ENCODE results near the gene ITGAE. TPM values are rescaled to one million over a fixed set of nuclear protein-coding genes. Genes with fewer than 3 reads are reported as not detected.
"Not testable (repeated sequence)": the region's sequence is repeated elsewhere in the genome, so short reads cannot be mapped to it uniquely, and the experiment has no call there.

Gene ITGAE
- total RNA-seq, 1 donor from 2014 or later, result 23.5 TPM

DNA sequence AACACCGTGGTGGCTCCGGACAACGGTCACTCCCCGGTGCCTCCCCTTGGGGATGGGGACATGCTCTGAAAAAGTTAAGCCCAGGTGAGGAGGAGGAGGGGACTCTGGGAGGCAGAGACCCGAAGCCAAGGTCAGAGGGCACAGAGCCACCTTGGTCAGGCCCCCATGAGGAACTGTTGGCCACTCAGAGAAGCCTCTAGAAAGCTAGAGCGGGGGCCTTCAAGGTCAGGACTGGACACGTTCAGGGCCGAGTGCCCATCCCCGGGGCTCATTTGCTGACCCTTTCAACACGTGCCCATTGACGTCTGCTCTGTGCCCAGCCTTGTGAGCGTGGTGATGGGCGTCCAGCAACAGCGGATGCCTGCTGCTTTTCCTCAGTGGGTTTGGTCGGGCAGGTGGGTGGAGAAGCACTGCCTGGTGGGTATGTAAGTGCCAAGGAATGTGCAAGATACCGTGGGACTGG, 39.0 kb downstream of the ITGAE start:
- DNase-seq (ENCODE audit: low read depth, low spot score), result no peak

DNA sequence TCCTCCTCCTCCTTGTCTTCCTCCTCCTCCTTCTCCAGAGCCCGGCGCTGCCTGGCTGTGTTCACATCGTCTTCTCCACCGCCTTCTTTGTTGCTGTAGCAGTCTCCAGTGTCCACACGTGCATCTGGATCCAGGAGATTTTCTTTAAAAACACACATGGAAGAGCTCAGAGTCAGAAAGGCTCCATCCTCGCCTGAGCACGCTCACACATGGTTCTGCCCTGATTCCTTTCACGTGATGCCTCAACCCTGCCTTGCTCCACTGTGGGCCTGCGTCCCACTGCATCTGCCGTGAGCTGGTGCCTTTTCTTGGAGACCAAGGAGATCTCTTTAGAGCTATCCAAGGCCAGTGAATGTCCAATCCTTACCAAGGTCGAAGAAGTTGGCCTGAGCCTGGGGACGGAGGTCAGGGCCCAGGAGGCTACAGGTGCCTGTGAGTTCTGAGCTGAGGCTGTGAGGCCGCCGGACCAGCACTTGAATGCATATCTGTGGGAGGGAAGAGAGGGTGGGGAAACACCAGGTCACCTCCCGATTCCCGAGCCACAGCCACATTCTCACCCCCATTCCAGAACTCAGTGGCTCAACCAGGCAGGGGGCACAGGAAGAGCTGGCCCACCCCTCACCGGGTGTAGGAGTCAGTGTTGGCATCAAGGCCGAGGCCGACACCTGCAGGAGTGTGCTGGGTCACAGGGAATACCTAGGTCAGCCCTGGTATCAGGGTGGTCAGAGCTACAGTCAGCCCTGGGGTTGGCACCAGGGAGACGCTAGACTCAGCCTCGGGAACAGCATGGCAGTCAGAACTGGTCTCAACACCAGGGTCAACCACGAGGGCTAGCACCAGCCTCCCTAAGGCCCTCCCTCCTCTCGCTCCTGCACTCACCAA, 39.7 kb downstream of the ITGAE start:
- no peak for DNase-seq (ENCODE audit: low read depth, low spot score)

DNA sequence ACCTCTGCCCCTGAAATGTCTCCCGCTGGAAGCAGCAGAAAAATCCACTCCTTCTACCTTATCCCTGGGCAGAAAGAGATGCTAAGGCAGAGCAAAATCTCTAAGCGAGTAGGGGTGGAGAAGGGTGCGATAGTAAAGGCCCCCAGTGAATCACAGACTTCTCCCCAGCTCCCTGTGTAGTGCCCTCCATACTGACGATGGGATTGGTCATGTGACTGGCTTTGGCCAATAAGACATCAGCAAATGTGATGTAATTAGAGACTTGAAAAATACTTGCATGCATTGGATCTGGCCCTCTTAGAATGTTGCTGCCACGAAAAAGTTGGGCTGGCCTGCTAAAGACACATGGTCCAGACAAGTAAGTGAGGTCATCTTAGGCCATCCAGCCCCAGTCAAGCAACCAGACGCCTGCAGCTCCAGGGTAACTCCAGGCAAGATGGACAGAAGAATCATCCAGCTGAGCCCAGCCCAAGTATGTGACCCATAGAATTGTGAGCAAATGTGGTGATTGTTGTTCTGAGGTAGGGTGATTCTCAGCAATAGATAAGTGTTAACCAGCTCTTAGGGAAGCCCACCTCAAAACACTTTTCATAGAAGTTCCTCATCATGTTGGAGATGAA, 41.3 kb downstream of the ITGAE start:
- DNase-seq (ENCODE audit: low read depth, low spot score), result no peak

DNA sequence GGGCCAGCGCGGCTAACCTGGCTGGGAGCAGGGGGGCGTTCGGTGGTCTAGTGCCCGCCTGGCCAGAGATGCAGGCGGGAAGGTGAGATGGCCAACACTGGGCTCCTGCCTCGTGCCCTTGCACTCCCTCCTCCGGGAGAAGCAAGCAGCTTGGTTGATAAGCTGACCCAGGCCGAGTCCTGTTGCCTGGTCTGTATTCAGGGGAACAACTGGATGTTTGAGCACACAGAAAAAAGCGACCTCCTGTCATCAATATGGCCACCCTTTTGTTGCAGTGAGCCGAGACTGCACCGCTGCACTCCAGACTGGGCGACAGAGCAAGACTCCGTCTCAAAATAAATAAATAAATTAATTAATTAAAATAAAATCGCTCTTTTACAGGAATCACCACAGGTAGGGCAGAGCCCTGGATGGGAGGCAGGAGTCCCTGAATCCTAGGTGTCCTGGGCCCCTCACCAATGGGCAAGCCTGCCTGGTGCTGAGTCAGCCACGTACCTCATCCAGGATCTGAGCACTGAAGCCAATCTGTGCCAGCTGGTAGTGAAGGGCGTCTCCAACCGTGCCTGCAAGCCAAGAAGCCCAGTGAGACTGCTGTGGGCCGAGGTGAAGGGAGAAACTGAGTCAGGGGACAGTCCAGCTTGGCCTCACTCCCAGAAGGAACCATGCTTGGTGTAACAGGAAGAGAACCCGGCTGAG, 45.5 kb downstream of the ITGAE start:
- no peak for DNase-seq (ENCODE audit: low read depth, low spot score)

DNA sequence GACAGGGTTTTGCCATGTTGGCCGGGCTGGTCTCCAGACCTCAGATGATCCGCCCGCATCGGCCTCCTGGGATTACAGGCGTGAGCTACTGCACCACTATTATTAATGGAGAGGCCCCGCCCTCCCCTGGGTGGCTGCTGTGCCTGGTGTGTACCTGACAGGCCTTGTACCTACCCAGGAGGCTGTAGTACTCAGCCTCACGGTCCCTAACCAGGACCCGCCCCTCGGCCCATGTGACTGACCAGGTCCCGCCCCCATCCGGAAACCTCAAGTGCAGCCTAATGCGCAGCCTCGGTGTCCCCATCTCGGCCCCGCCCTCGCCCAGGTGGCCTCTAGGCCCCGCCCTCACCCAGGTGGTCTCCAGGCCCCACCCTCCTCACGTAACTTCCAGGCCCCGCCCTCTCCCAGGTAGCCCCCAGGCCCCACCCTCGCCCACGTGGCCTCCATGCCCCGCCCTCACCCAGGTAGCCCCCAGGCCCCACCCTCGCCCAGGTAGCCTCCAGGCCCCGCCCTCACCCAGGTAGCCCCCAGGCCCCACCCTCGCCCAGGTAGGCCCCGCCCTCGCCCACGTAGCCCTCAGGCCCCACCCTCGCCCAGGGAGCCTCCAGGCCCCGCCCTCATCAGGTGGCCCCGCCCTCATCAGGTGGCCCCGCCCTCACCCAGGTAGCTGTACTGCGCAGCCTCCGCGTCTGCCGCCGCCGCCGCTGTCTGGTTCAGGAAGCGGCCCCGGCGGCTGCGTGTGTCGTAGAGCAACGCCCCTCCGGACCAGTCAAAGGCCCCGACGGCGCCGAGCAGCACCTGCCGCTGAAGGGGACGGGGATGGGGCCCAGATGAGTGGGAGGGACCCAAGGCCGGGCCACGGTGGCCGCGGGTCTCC, 46.3 kb downstream of the ITGAE start:
- DNase-seq (ENCODE audit: low read depth, low spot score), result no peak

DNA sequence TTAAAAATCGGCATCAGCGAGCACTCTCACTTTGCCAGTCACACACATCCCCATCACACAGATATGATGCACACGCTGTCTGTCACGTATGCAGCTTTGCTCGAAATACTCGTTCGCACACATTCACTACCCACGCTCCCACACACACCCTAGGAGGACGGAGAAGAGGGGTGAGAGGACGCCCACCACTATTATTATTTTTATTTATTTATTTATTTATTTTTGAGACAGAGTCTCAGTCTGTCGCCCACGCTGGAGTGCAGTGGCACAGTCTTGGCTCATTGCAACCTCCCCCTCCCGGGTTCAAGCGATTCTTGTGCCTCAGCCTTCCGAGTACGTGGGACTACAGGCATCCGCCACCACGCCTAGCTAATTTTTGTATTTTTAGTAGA, 46.9 kb downstream of the ITGAE start:
- no peak for DNase-seq (ENCODE audit: low read depth, low spot score)

DNA sequence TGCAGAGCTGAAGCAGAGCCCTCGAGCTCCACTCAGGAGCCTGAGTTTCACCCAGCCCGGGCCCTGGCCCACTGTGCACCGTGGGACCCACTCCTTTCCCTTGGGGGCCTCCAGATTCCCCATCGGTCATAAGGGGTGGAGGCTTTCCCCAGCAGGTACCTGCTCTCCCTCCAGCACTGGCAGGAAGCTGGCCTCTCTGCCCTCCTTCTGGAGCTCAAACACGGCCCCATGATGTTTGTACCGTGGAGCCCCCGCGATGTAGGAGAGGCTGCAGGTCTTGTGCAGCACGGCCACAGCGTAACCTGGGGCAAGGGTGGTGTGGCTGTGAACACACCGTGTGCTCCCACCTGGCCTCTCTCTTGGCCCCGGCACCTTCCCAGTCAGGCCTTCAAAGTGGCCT, 47.4 kb downstream of the ITGAE start:
- DNase-seq (ENCODE audit: low read depth, low spot score), result no peak

DNA sequence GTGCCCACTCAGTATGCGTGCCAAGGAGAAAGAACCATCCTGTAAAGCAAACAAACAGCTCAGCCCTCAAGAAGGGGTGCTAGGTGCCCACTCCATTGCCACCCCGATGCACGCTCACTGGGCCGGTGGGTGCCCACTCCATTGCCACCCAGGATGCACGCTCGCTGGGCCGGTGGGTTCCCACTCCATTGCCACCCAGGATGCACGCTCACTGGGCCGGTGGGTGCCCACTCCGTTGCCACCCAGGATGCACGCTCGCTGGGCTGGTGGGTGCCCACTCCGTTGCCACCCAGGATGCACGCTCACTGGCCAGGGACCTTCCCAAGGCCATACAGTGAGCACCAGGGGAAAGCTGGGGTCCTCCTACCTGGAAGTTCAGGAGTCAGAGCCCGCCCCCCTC, 49.2 kb downstream of the ITGAE start:
- no peak for DNase-seq (ENCODE audit: low read depth, low spot score)

DNA sequence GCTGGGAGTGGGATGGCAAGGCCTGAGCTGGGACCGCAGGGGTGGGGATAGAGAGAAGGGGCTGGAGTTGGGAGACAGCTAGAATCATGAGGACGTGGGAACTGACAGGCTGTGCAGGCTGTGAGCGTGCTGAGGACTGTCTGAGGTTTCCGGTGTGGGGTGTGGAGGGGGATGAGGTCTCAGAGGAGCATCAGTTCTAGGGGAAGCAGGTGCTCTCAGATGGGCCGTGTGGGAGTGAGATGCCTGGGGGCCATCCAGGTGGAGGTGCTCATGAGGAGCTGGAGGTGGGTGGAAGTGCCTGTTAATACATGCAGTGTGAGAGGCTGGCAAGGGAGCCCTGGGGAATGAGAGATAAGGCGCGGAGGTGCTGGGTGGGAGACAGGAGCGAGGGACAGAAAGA, 50.1 kb downstream of the ITGAE start:
- DNase-seq (ENCODE audit: low read depth, low spot score), result no peak

DNA sequence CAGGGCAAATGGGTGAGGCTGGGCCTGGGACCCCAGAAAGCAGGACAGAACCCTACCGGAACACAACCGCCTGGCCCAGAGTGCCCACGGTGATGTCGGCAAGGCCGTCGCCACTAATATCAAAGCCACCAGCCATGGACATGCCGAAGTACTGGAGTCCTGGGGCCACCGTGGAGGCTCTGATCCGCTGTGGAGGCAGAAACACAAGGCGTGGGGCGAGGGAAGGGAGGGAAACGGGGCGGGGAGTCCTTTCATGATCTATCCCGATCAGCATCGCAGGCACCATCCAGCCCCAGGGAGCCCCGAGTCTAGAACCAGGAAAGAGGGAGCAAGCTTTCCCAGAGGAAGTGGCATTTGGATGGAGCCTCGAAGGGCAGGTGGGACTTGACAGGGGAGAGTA, 50.7 kb downstream of the ITGAE start:
- no peak for DNase-seq (ENCODE audit: low read depth, low spot score)

DNA sequence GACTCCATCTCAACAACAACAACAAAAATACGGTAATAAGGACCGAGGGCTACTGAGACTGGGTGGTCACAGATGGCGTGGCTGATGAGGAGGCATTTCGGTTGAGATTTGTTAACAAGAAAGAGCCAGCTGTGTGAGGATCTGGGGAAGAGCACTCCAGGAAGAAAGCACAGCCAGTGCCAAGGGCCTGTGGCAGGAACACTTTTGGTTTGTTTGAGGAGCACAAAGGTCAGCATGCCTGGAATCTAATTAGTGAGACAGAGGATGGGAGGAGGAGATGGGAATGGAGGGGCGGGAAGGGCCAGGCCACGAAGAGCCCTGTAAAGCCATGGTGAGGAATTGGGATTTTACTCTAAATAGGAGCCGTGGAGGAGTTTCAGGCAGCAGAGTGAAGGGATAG, 52.4 kb downstream of the ITGAE start:
- no peak for DNase-seq (ENCODE audit: low read depth, low spot score)

DNA sequence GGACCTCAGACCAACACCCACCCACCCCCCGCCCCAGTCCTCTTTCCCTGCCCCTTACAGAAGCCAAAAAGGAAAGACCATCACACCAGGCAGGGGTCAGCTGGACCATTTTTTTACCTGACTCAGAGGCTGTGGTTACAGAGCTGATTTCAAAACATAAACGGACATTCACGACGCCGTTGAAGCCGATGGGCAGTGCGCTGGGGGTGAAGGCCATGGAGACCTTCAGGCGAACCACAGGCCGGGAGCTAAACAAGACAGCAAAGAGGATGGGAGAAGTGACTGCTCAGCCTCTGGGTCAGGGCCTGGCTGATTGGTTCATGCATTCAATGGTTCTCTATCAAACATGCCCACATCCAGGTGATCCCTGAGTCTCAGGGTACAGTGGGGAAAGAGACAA, 53.2 kb downstream of the ITGAE start:
- no peak for DNase-seq (ENCODE audit: low read depth, low spot score)

DNA sequence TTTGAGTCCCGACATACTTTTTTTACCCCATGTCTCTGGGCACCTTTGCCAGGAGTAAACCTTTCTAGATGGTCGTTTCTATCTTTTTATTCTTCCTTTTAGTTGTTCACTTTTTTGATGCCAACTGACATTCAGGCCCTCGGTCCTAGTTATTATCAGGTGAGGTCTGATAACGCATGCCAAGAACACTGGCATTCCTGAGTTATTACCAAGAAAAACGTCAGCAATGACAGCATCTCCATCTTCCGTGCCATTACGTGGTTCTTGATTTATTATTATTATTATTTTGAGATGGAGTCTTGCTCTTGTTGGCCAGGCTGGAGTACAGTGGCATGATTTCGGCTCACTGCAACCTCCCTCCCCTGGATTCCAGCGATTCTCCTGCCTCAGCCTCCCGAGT, 55.9 kb downstream of the ITGAE start:
- DNase-seq (ENCODE audit: low read depth, low spot score), result no peak

DNA sequence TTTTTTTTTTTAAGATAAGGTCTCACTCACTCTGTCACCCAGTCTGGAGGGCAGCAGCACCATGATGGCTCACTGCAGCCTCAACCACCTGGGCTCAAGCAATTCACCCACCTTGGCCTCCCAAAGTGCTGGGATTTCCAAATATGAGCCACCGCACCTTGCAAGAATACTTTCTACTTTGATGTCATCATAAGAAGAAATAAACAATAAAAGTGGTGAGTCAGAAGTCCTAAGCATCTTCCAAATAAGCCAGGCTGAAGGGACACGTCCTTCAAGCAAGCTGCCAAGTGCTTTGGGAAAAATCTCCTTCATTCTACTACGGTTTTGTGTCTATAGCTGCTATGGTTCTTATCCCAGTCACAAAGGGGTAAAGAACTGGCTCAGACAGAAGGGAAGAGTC, 57.0 kb downstream of the ITGAE start:
- no peak for DNase-seq (ENCODE audit: low read depth, low spot score)

DNA sequence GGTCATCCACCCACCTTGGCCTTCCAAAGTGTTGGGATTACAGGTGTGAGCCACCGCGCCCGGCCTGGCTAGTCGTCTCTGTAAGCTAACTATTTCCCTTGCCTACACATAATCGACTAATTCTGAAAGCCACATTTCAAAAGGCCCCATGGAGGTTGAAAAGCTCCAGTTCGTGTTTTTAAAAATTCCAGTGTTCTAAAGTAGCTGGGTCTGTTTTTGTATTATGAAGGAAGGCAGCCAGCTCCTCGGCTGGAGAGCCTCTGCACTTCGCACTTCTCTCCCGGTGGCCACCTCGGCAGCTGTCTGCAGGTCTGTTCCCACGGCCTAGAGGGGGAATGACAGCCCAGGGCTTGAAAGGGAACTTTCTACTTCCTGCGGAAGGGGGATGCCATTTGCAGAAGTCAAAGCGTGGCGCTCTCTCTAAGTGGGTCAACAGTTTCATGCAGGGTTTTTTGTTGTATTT, 60.3 kb downstream of the ITGAE start:
- no peak for DNase-seq (ENCODE audit: low read depth, low spot score)

DNA sequence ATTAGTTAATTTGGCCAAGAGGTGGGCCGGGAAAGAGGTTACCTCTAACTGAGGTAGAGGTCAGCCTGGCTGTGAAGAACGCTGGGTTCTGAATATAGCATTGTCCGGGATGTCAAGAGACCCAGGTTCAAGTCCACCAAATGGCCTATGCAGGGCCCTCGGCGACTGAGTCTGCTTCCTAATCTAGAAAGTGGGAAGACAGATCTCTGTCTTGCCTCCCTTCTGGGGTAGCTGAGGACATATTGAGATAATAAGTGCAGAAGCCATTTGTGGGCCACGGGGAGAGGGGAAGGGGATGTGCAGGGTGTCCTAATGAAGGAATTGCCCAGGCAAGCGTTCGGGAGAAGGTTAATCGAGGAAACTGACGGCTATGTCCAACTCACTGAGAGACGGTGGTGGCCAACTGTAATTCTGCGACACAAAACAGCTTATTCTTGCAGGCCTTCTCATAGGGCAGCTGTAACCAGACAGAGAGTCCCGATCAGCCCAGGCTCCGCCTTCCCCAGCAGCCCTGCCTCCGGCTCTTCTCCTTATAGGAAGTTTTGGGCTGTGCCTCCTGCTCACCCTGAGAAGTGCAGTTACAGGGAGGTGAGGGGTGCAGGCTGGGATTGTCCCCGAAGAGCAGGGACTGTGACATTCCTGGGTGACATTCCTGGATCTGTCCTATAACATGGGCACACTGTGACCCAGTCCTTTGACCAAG, 61.4 kb downstream of the ITGAE start:
- no peak for DNase-seq (ENCODE audit: low read depth, low spot score)

DNA sequence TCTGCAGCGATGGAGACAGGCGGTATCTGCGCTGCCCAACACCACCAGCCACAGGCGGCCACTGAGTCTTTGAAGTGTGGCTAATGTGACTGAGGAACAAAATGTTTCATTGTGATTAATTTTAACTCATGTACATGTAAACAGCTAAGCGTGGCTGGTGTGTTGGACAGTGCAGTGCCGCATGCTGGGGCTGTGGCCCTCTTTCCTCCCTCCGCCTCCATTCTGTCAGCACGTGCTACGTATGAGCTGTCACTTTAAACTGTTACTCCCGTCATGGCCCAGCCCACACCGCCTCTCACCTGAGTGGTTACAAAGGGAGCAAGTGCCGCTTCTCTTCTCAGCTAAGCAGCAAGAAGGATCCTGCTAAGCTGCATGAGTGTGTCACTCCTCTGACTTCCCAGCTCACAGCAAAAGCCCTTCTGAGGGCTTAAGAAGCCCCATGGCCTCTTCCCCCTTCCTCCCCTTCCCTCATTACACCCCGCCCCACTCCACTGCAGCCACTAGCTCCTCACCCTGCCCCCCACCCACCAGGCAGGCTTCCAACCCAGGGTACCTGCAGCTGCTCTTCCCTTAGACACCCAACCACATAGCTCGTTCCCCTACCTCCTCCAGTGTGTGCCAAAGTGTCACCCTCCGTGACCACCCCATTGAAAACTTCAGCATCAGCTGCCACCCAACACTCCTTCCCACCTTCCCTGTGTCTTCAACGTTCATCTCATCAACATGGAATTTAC, 62.3 kb downstream of the ITGAE start:
- DNase-seq (ENCODE audit: low read depth, low spot score), result no peak

DNA sequence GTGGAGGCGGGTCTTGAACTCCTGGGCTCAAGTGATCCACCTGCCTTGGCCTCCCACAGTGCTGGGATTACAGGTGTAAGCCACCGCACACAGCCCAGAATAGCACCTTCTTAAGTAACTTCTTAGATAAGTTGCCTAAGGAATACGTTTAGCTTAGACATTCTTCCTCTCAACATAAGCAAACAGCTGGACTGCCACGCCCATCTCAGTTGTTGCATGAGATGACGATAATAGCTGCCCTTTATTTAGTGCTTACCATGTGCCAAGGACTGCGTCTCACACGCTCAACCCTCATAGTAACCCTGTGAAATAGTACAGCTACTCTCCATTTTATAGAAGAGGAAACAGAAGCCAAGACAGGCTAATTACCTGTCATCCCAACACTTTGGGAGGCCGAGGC, 65.5 kb downstream of the ITGAE start:
- no peak for DNase-seq (ENCODE audit: low read depth, low spot score)

DNA sequence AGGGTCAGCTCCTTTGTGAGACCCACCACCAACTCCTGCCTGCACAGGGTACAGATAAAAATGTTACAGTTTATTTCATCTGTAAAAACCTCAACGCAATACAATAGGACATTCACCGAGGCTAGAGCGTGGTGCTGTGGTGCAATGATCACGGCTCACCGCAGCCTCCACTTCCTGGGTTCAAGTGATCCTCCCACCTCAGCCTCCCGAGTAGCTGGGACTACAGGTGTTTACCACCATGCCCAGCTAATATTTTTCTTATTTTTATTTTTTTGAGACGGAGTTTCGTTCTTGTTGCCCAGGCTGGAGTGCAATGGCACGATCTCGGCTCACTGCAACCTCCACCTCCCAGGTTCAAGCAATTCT, 66.1 kb downstream of the ITGAE start:
- DNase-seq (ENCODE audit: low read depth, low spot score), result not testable (repeated sequence)

DNA sequence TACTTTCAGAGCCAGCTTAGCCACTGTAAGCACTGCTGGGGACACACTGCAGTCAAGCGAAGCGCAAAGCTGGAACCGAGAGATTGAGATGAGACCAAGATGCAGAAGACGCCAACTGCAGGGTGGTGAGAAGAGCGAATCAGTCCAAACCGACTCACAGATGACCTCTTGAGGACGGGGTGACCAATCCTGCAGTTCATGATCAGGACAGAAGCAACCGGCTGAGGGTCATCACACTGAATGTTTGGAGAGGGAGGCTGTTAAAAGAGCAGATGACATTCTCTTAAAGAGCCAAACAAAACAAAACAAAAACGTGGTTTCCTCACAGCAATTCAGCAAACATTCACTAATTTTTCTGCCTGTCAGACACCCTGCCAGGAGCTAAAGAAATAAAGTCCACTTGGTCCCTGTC, 68.8 kb downstream of the ITGAE start:
- no peak for DNase-seq (ENCODE audit: low read depth, low spot score)
